DMS 273 treated with DMSO at 0.1 percent for 48 hours (cell line): ENCODE data around the gene DNAI1.

Experiments
- DNase-seq: peaks from one replicate; lab custom pipeline; 2025; lab: John Stamatoyannopoulos, UW

Gene DNAI1

GRCh38 chr9:34559624-34560455 lies 101.2 kb downstream of the DNAI1 start:
- no peak for DNase-seq

- no peak for DNase-seq
These were observed 102.1 kb downstream of the DNAI1 start for GRCh38 chr9:34560599-34561214.

- no peak for DNase-seq
These were observed 103.6 kb downstream of the DNAI1 start for GRCh38 chr9:34562135-34562745.

GRCh38 chr9:34563262-34563661 lies 104.7 kb downstream of the DNAI1 start:
- DNase-seq, result no peak

- no peak for DNase-seq
These were observed 106.0 kb downstream of the DNAI1 start for GRCh38 chr9:34564617-34565016.

GRCh38 chr9:34565856-34566255 lies 107.3 kb downstream of the DNAI1 start:
- DNase-seq, result no peak

- no peak for DNase-seq
These were observed 107.7 kb downstream of the DNAI1 start for GRCh38 chr9:34566322-34566721.

- no peak for DNase-seq
These were observed 108.4 kb downstream of the DNAI1 start for GRCh38 chr9:34566972-34567371.

GRCh38 chr9:34568133-34568532 lies 109.5 kb downstream of the DNAI1 start:
- DNase-seq, result no peak

- DNase-seq, result peak; percentile 18
These were observed 110.2 kb downstream of the DNAI1 start for GRCh38 chr9:34568774-34569173.

- DNase-seq, result peak; percentile 31
These were observed 111.8 kb downstream of the DNAI1 start for GRCh38 chr9:34570376-34570775.
